ENCODE measurements around the gene APH1B.

APH1B gene

GRCh38 chr15:63254991-63255390, 22.4 kb upstream of the APH1B start:
- Histone ChIP-seq H3K36me3 (ENCODE audit: control insufficient read depth, insufficient read depth, low read length) (peaks cover 25% of the 10 kb centered on the region), H3K9ac (ENCODE audit: low read length) (no peak overlapping the region), H3K27ac (ENCODE audit: low read depth, low read length) (no peak overlapping the region), H3K4me1 (ENCODE audit: control insufficient read depth, insufficient read depth, low read length) (peaks cover 25% of the 10 kb centered on the region), H3K27me3 (ENCODE audit: control insufficient read depth, insufficient read depth, low read length) (no peaks in the 10 kb centered on the region), H3K4me3 (ENCODE audit: low read depth, low read length) (no peak overlapping the region), H3K9me3 (ENCODE audit: control insufficient read depth, insufficient read depth, low read depth, low read length) (no peaks in the 10 kb centered on the region)

- H3K4me1 ChIP-seq (ENCODE audit: control insufficient read depth, insufficient read depth, low read length), result peaks cover 25% of the 10 kb centered on the region
- peaks cover 25% of the 10 kb centered on the region for H3K36me3 ChIP-seq (ENCODE audit: control insufficient read depth, insufficient read depth, low read length)
- H3K9ac ChIP-seq (ENCODE audit: low read length), result no peak overlapping the region
- H3K4me3 ChIP-seq (ENCODE audit: low read depth, low read length), result no peak overlapping the region
- no peaks in the 10 kb centered on the region for H3K27me3 ChIP-seq (ENCODE audit: control insufficient read depth, insufficient read depth, low read length)
- peak overlapping the region; percentile 27; the same call in 1 of the 2 replicates for H3K27ac ChIP-seq (ENCODE audit: low read depth, low read length)
- H3K9me3 ChIP-seq (ENCODE audit: control insufficient read depth, insufficient read depth, low read depth, low read length), result no peaks in the 10 kb centered on the region
Observed at GRCh38 chr15:63255489-63255990, 21.9 kb upstream of the APH1B start.

GRCh38 chr15:63256433-63257274, 20.8 kb upstream of the APH1B start:
- H3K9ac ChIP-seq (ENCODE audit: low read length), result no peak overlapping the region
- H3K4me3 ChIP-seq (ENCODE audit: low read depth, low read length), result no peak overlapping the region
- peaks cover 25% of the 10 kb centered on the region for H3K4me1 ChIP-seq (ENCODE audit: control insufficient read depth, insufficient read depth, low read length)
- H3K36me3 ChIP-seq (ENCODE audit: control insufficient read depth, insufficient read depth, low read length), result peaks cover 28% of the 10 kb centered on the region
- no peaks in the 10 kb centered on the region for H3K9me3 ChIP-seq (ENCODE audit: control insufficient read depth, insufficient read depth, low read depth, low read length)
- H3K27me3 ChIP-seq (ENCODE audit: control insufficient read depth, insufficient read depth, low read length), result no peaks in the 10 kb centered on the region
- peak overlapping the region; percentile 84 for H3K27ac ChIP-seq (ENCODE audit: low read depth, low read length)

- H3K27me3 ChIP-seq (ENCODE audit: control insufficient read depth, insufficient read depth, low read length), result no peaks in the 10 kb centered on the region
- H3K9ac ChIP-seq (ENCODE audit: low read length), result no peak overlapping the region
- peaks cover 25% of the 10 kb centered on the region for H3K4me1 ChIP-seq (ENCODE audit: control insufficient read depth, insufficient read depth, low read length)
- peaks cover 30% of the 10 kb centered on the region for H3K36me3 ChIP-seq (ENCODE audit: control insufficient read depth, insufficient read depth, low read length)
- no peak overlapping the region for H3K4me3 ChIP-seq (ENCODE audit: low read depth, low read length)
- no peak overlapping the region for H3K27ac ChIP-seq (ENCODE audit: low read depth, low read length)
- no peaks in the 10 kb centered on the region for H3K9me3 ChIP-seq (ENCODE audit: control insufficient read depth, insufficient read depth, low read depth, low read length)
Observed at GRCh38 chr15:63258658-63259057, 18.7 kb upstream of the APH1B start.

GRCh38 chr15:63260791-63261190, 16.6 kb upstream of the APH1B start:
- Histone ChIP-seq H3K4me1 (ENCODE audit: control insufficient read depth, insufficient read depth, low read length) (peaks cover 16% of the 10 kb centered on the region), H3K4me3 (ENCODE audit: low read depth, low read length) (no peak overlapping the region), H3K9ac (ENCODE audit: low read length) (no peak overlapping the region), H3K27me3 (ENCODE audit: control insufficient read depth, insufficient read depth, low read length) (no peaks in the 10 kb centered on the region), H3K9me3 (ENCODE audit: control insufficient read depth, insufficient read depth, low read depth, low read length) (no peaks in the 10 kb centered on the region), H3K36me3 (ENCODE audit: control insufficient read depth, insufficient read depth, low read length) (peaks cover 33% of the 10 kb centered on the region), H3K27ac (ENCODE audit: low read depth, low read length) (no peak overlapping the region)

GRCh38 chr15:63261311-63261710, 16.1 kb upstream of the APH1B start:
- Histone ChIP-seq H3K27me3 (ENCODE audit: control insufficient read depth, insufficient read depth, low read length) (no peaks in the 10 kb centered on the region), H3K27ac (ENCODE audit: low read depth, low read length) (no peak overlapping the region), H3K9me3 (ENCODE audit: control insufficient read depth, insufficient read depth, low read depth, low read length) (no peaks in the 10 kb centered on the region), H3K9ac (ENCODE audit: low read length) (no peak overlapping the region), H3K4me3 (ENCODE audit: low read depth, low read length) (no peak overlapping the region), H3K4me1 (ENCODE audit: control insufficient read depth, insufficient read depth, low read length) (peaks cover 11% of the 10 kb centered on the region), H3K36me3 (ENCODE audit: control insufficient read depth, insufficient read depth, low read length) (peaks cover 33% of the 10 kb centered on the region)

- Histone ChIP-seq H3K27me3 (ENCODE audit: control insufficient read depth, insufficient read depth, low read length) (no peaks in the 10 kb centered on the region), H3K4me1 (ENCODE audit: control insufficient read depth, insufficient read depth, low read length) (no peaks in the 10 kb centered on the region), H3K27ac (ENCODE audit: low read depth, low read length) (no peak overlapping the region), H3K9ac (ENCODE audit: low read length) (no peak overlapping the region), H3K9me3 (ENCODE audit: control insufficient read depth, insufficient read depth, low read depth, low read length) (no peaks in the 10 kb centered on the region), H3K36me3 (ENCODE audit: control insufficient read depth, insufficient read depth, low read length) (peaks cover 29% of the 10 kb centered on the region), H3K4me3 (ENCODE audit: low read depth, low read length) (no peak overlapping the region)
Observed at GRCh38 chr15:63263519-63263918, 13.9 kb upstream of the APH1B start.

GRCh38 chr15:63264688-63265293, 12.6 kb upstream of the APH1B start:
- H3K4me3 ChIP-seq (ENCODE audit: low read depth, low read length), result no peak overlapping the region
- peaks cover 22% of the 10 kb centered on the region for H3K36me3 ChIP-seq (ENCODE audit: control insufficient read depth, insufficient read depth, low read length)
- H3K9me3 ChIP-seq (ENCODE audit: control insufficient read depth, insufficient read depth, low read depth, low read length), result no peaks in the 10 kb centered on the region
- H3K27me3 ChIP-seq (ENCODE audit: control insufficient read depth, insufficient read depth, low read length), result no peaks in the 10 kb centered on the region
- H3K9ac ChIP-seq (ENCODE audit: low read length), result no peak overlapping the region
- no peak overlapping the region for H3K27ac ChIP-seq (ENCODE audit: low read depth, low read length)
- no peaks in the 10 kb centered on the region for H3K4me1 ChIP-seq (ENCODE audit: control insufficient read depth, insufficient read depth, low read length)

- H3K9ac ChIP-seq (ENCODE audit: low read length), result no peak overlapping the region
- H3K27me3 ChIP-seq (ENCODE audit: control insufficient read depth, insufficient read depth, low read length), result peaks cover 10% of the 10 kb centered on the region
- peaks cover 15% of the 10 kb centered on the region for H3K4me1 ChIP-seq (ENCODE audit: control insufficient read depth, insufficient read depth, low read length)
- H3K4me3 ChIP-seq (ENCODE audit: low read depth, low read length), result no peak overlapping the region
- H3K9me3 ChIP-seq (ENCODE audit: control insufficient read depth, insufficient read depth, low read depth, low read length), result peaks cover 3% of the 10 kb centered on the region; the same call in 1 of the 2 replicates
- no peaks in the 10 kb centered on the region for H3K36me3 ChIP-seq (ENCODE audit: control insufficient read depth, insufficient read depth, low read length)
- no peak overlapping the region for H3K27ac ChIP-seq (ENCODE audit: low read depth, low read length)
Observed at GRCh38 chr15:63274427-63274826, 3.0 kb upstream of the APH1B start.

- Histone ChIP-seq H3K4me1 (ENCODE audit: control insufficient read depth, insufficient read depth, low read length) (peaks cover 15% of the 10 kb centered on the region), H3K9me3 (ENCODE audit: control insufficient read depth, insufficient read depth, low read depth, low read length) (peaks cover 3% of the 10 kb centered on the region; the same call in 1 of the 2 replicates), H3K4me3 (ENCODE audit: low read depth, low read length) (peak overlapping the region; percentile 71), H3K27ac (ENCODE audit: low read depth, low read length) (no peak overlapping the region), H3K9ac (ENCODE audit: low read length) (peak overlapping the region; percentile 71), H3K27me3 (ENCODE audit: control insufficient read depth, insufficient read depth, low read length) (peaks cover 10% of the 10 kb centered on the region), H3K36me3 (ENCODE audit: control insufficient read depth, insufficient read depth, low read length) (no peaks in the 10 kb centered on the region)
Observed at GRCh38 chr15:63276342-63277037, 915 bp upstream of the APH1B start.
